ENCODE data around the gene CDK10.

CDK10 gene

GRCh38 chr16:89738072-89738377, 51.5 kb downstream of the CDK10 start:
- DNase-seq, result no peak

- DNase-seq, result no peak
Observed at GRCh38 chr16:89738538-89739317, 52.2 kb downstream of the CDK10 start.

GRCh38 chr16:89739383-89739782, 52.9 kb downstream of the CDK10 start:
- no peak for DNase-seq

GRCh38 chr16:89741342-89742014, 55.0 kb downstream of the CDK10 start:
- DNase-seq, result no peak

DNA sequence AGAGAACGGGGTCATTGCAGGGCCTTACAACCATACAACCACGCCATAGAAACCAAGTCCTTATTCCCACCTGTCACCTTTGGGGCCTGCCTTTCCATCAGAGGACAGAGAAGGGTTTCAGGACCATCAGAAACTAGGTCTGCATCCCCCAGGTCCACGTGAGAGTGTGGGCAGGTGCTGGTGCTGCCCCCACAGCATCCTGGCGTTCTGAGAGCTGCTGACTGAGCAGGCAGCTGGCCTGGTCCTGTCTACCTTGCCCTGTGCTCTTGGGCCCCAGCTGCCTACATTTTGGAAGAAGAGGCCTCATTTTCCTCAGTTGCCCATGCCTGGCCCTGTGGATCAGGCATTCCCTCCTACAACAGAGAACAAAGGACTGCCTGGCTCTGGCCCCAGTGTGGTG, 56.5 kb downstream of the CDK10 start:
- DNase-seq, result no peak

DNA sequence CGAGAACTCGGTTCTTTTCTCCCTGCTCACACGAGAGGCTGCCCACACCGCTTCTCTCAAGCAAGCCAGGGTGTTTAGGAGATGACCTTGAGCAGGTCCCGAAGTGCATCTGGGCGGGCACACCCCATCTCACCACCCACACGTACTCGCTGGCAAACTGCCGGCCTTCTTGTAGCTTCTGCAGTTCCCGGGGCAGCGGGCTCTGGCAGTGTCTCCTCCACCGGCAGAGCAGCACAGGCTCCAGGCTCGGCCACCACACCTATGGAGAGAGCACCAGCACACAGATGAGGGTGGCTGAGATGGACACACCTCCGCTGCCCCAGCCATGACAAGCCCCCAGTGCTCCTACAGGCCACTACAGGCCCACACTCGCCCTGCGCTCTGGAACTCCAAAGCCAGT, 58.3 kb downstream of the CDK10 start:
- no peak for DNase-seq
